ENCODE measurements around the gene TMEM132D.
"Not testable (repeated sequence)": the region's sequence is repeated elsewhere in the genome, so short reads cannot be mapped to it uniquely, and the experiment has no call there.

Gene TMEM132D

DNA sequence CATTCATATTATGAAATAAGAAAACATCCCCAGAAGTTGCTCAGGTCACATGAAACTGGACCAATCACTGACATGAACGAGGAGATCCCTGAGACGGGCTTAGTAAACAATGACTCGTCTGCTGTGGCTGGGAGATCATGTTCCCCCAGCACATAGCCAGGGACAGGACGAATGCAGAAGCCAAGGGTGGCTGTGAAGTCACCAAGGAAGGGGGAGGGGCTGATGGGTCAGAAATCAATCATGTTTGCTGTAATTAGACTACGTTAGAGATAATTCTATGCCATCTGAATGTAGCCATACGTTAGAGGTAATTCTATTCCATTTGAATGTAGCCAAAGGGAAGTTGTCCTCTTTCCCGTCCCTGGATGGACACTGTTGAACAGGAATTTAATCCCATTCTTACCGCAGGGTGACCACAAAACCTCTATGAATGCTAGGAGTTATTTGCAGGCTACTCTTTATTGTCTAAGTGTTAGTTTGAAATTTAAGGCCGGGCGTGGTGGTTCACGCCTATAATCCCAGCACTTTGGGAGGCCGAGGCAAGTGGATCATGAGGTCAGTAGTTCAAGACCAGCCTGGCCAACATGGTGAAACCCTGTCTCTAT lies 332.9 kb downstream of the TMEM132D start:
- no peak for DNase-seq

DNA sequence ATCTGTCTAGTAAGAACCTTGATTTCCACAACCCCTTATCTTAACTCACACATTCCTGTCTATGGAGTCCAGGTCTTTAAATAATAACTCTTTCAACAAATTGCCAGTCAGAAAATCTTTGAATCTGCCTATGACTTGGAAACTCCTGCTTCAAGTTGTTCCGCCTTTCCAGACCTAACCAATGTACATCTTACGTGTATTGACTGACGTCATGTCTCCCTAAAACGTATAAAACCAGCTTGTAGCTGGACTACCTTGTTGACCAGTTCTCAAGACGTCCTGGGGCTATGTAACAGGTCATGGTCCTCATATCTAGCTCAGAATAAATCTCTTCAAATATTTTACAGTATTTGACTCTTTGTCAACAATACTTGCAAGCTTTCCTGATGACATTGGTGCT lies 337.0 kb downstream of the TMEM132D start:
- DNase-seq: no peak

DNA sequence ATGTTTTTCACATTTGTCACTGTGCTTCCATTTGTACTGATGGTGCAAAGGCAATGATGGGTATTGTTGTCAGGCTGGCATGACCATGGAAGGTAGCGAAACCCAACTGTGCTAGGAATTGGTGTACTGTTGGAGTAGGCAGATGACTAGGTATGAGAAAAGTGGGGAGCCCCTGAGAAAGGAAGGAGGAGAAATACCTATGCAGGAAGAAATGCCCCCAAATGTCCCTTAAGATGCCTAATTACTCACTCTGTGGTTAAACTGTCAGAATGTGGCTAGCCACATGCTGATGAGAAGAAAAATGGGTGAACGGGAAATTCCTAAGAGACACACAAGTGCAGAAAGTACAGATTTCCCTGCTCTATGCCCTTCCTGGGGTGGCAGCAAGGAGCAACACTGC lies 339.1 kb downstream of the TMEM132D start:
- DNase-seq: no peak

DNA sequence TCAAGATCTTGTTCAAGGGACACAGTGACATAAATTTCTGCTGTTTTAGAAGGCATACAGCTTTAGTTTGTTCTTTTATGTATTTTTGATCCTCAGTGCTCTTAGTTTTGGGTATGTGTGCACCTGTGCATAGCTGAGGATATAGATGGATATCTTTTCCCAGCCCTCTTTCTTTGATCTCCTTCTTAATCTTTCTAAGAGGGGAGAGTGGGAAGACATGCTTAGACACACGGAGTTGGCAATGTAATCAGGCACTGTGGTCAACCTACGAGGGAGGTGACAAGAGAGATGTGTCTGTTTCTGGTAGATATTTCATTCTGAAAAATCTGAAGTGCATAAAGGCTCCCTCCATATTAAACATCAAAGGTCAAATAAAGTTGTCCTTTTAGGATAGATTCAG lies 340.6 kb downstream of the TMEM132D start:
- no peak for DNase-seq

DNA sequence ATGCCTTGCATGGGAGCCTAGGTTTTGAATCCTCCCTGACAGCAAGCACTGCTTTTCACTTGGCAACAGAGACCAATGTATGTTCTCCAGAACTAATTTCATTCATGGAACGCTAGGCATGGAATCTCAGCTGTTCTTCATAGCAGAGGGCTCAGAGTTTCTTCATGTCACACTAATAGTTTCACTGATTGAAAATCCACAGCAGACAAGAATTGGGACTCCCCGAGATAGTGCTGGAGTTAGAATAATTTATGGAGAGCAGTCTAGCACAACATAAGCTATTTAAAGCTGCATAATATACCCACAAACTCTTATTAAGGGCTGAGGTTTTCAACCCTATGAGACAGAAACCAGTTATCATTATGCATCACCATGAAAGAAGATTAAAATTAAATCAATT lies 342.5 kb downstream of the TMEM132D start:
- DNase-seq: no peak

DNA sequence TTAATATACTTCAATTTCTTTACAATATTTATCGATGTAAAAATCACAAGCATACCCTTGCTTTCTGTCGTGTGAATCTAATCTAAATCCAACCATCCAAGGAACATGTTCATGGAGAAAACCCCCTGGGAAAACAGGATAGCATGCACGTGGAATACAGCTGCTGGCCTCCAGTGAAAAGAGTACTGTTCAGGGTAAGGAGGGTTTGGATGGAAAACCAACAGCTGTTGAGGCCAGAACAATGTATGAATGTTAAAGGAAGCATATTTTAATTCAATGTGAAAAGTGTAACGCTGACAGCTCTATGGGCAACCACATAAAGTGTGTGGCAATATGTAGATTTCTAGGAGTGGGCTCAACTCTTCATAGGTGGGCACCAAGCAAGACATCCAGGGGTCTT lies 344.0 kb downstream of the TMEM132D start:
- DNase-seq: no peak

DNA sequence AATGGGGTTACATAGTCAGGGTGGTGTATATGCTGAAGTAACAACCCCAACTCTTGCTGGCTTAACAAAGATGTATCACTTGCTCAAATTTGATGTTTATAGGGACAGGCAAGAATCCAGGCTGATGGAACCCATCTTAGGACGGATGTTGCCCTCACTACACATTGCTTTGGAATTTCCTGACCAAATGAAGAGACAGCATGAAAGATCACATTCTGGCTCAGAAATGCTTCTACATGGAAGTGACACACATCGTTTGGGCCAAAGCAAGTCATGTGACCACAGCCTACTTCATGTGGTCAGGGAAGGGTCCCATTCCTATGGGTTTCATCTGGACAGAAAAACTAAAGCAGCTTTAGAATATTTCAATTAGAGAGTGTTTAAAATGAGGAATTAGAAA lies 345.8 kb downstream of the TMEM132D start:
- DNase-seq: no peak

DNA sequence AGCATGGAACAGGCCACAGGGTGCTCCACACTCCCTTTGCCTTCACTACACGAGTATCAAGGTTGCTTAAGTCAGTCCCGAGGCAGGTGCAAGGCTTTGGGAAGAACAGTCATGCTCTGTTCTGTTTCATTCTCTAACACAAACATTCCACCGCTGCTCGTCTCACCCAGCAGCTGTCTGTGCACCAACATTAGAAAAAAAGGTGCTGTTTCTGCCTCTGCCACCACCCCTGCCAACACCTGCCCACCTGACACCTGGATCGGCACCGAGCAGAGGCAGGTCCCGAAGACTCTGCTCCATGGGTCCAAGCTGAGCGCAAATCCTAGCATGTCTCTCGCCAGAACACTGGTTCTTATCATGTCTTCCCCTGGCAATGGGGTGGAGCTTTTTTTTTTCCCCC lies 347.7 kb downstream of the TMEM132D start:
- DNase-seq: no peak

DNA sequence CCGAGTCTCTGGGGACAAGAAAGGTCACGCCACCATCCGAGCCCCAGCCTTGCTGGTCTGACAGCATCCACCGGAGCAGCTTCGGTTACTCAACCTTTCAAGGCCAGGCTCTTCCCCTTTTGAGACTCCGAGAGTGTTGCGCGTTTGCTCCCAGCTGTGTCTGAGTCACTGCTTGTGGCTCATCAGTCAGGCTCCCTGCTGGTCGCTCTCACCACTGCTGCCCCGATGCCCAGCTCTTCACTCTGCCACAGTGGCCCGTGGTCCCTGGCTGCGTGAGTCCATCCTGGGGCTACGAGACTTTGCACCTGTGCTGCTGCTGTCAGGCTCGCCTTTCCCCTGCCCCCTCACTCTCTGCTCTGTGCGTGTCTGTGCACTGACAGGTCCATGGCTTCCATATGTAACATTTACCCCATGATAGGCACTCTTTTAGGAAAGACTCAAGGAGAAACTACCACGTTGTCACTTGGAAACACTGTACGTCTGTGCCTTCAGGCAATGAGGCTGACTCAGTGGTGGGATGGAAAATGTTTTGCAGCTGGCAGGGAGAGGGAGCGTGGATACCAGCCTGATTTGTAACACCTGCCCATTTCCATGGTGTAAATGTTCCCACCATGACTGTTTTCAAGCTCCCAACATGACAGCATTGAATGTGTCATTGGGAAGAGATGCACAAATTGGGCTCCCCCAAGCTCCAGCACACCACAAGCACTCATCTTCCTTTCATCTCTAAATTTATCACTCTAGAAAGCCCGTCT lies 350.7 kb downstream of the TMEM132D start:
- no peak for DNase-seq

DNA sequence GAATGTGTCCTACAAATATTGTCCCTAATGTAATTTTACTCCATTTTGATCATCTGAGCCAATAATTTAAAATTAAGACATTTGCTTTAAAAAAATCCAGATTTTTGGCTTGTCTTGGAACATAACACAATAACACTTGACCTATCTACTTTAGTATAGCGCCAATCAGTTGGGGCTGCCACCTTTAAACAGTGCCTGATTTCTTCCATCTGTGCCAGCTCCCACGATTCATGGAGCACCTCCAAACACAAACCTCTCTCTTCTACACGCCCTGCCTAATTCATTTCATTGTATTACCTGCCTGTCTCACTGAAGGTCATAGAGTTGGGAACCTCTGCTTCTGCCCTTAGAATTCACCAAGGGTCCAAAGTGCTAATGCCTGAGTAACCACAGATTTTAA lies 352.4 kb downstream of the TMEM132D start:
- no peak for DNase-seq

DNA sequence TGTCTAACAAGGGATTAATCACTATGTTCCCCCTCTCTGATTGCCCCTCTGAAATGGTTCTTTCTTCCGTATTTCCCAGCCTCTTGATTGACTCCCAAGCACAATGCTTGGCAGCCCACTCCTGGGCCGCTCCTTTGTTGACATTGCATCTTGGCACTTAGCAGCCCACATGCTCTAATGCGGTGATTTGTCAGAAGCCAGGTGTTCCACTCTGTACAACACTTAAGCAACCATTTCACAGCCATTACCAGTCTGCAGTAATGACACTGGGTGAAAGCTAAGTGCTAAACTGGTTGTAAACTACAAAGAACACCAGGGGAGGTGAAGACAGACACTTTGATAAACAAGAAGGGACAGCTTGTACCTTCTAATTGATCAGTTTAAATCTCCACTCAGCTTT lies 353.5 kb downstream of the TMEM132D start:
- no peak for DNase-seq

DNA sequence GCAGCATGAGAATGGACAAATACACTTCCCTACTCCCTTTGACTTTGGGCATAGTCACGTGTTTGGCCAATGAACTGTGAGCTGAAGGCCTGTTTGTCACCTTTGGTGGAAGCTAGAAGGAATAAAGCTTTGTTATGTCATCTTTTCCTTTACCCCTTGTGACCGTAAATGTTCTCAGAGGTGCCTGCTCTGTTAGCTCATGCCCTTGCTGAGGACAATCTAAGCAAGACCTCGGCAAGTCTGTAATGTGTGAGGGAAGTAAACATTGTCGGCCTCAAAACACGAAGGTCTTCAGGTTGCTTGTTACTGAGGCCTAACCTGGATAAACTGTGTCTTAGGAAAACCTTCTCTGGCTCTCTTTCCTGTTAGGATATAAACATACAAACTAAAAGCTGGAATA lies 354.2 kb downstream of the TMEM132D start:
- DNase-seq: no peak

DNA sequence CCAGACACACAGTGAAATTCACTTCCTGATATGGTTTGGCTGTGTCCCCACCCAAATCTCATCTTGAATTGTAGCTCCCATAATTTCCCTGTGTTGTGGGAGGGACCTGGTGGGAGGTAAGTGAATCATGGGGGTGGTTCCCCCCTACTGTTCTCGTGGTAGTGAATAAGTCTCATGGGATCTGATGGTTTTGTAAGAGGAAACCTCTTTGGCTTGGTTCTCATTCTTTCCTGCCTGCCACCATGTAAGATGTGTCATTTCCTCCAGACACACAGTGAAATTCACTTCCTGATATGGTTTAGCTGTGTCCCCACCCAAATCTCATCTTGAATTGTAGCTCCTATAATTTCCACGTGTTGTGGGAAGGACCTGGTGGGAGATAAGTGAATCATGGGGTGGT lies 354.8 kb downstream of the TMEM132D start:
- DNase-seq: not testable (repeated sequence)

DNA sequence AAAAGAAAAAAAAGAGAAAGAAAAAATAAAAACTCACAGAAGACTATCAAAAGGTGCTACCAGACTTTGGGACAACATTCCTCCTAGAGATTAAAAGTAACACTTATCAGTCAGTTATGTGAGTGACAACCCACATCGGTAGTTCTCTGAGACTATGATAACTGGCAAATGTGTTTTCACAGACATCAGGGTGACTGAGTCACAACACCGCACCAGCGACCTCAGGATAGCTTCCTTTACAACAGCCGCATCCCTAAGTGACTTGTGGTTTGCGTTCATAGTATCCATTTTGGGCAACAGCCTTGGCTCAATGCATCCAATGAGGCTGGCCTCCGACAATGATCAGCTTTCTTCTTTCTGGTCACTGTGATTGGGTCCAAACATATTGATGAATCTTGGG lies 359.1 kb downstream of the TMEM132D start:
- no peak for DNase-seq

DNA sequence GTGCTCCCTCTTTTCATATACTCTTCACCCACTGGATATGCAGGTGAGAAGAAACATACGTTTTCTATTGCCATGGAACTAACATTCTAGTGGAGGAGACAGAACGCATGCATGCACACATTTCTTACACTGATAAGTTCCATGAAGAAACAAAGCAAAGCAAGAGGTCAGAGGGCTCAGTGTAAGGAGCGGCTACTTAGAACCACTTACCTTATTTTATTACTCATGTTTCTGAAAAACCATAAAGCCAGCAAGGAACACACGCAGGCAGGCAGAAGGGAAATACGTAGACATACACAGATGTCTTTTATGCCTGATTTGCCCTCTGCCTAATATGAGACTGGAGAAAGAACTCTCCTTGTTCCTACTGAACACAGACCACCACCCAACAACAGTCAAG lies 362.9 kb downstream of the TMEM132D start:
- no peak for DNase-seq

DNA sequence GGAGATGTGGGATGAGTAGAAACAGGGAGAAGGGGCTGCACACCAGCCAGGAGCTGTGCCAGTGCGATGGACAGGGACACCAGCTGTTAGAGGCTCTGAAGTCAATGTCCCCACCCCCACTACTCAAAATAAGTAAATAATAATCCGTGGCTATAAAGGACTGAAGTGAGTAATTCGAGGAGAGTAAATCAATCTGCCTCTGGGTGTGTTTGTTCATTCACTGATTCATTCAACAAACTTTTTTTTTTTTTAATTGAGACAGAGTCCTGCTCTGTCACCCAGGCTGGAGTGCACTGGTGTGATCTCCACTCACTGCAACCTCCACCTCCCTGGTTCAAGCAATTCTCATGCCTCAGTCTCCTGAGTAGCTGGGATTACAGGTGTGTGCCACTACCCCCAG lies 363.6 kb downstream of the TMEM132D start:
- no peak for DNase-seq

DNA sequence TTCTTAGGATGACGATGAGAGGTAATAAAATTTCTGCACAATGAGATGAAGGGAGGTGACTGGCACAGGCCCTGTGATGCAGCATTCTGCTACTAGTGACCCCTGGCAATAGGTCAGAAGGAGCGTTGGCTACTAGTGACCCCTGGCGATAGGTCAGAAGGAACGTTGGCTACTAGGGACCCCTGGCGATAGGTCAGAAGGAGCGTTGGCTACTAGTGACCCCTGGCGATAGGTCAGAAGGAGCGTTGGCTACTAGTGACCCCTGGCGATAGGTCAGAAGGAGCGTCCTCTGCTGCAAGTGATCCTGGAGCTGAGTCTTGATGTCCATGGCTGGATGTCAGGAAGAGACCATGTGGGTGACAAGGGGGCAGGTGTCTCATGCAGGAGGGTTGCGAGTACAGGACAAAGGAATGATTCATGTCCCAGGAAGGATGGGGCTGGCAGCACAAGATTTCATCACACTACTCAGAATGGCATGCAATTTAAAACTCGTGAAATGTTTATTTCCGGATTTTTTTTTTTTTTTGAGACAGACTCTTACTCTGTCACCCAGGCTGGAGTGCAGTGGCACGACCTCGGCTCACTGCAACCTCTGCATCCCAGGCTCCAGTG lies 365.0 kb downstream of the TMEM132D start:
- not testable (repeated sequence) for DNase-seq

DNA sequence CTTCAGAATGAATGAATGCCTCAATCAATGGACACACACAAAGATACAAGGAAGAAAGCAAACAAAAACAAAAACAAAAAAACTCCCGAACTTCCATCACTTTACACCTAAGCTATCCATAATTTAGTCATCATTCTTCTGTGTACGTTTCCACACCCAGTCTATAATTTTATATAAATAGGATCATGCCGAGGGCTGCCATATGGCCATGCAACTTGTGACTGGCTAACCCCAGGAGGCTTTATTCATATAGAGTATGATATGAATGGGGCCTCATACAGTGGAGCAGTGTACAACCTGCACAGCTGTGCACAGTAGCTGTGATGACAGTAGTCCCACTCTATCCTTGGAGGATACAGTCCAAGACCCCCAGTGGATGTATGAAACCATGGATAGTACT lies 365.7 kb downstream of the TMEM132D start:
- DNase-seq: no peak

DNA sequence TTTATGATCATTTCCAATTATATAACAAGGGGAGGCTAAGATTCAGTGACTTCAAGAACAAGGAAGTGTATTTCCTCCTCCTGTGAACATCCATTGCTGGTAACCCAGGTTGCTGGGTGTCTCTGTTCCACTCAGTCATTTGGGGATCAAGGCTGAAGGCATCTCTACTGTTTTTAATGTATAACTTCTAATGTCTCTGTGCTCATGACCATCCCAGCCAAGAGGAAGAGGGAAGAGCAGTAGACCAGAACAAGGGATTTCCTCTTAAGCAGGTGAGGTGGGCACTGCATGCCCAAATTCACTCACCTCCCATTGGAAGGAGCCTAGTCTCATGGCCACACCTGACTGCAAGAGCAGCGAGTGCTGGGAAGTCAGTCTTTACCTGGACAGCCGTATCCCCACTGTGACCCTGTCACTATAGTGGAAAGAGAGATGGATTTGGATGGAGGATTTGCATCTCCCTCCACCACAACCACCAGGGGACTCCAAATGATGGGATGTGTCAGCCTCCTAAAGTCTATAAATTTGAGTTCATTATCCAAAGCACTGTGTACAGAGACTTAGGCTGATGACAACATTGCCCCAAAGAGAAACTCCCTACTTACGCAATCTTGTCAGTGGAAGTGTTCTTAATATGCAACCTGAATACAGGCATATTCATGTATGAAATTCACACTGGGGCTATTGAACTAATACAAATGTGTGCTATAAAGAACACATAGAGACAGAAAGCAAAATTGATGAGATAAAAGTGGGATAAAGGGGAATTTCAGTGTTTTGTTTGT lies 368.7 kb downstream of the TMEM132D start:
- no peak for DNase-seq

DNA sequence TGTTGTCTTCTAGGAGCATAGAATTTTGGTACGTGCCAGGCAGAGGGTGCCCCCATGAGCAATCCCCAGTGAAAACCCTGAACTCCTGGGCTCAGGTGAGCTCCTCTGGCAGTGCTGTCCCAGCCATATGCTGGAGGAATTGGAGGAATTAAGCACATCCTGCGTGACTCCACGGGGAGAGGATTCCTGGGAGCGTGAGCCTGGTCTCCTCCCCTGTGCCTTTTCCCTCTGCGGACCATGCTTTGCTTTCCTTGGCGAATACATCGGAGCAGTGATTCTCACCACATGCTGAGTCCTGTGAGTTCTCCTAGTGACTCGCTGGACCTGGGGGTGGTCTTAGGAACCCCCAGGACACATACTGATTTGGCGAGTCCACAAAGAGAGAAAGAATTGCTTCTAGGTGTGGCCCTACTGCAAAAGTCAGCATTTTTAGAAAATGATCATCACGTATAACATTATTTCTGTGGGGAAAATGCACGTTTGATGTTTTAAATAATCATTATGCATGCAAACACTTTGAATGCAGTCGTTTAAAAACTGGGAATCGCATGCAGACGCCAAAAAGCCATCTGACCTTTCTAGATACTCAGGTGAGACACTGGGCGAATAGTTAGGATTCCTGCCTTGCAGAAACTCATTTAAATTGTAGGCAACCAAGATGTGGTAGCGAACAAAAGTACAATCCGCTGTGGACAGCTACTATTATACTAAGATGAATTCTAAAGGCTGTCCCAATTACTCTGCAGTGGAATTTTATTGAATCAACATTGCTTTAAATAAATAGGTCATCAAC lies 370.9 kb downstream of the TMEM132D start:
- DNase-seq: no peak

DNA sequence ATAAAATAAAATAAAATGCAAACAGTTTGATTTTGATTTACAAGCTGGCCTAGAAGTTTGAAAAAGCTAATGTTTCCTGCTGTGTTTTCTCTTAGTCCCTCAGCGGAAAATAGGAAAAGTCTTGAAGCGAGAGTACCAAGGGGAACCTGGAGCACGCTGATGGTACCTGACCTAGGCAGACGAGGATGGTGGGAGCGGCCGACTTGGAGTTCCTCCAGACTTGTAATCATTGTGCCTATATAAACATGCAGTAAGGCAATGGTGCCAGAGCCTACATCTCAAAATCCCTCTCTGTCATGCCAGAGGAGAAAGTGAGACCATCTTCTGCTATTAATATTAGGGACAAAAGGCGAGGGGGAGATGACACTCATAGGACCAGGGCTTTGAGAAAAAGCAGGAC lies 371.7 kb downstream of the TMEM132D start:
- DNase-seq: no peak

DNA sequence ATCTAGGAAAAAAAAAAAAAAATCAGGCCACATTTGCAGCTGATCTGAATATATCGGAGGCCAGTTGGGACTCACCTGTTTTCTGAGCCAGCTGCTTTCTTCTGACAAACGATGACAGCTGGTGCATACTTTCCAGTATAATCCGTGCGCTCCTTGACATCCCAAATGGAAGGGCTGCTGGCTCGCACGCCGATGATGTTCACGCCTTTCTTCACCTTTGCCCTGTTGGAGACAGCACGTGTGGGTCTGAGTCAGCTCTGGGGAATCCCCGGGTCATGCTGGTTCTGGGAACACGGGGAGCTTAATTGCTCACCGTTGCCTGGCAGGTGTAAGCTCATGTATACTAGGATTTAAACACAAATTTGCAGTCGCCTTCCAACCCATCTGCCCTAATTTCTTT lies 372.8 kb downstream of the TMEM132D start:
- no peak for DNase-seq

DNA sequence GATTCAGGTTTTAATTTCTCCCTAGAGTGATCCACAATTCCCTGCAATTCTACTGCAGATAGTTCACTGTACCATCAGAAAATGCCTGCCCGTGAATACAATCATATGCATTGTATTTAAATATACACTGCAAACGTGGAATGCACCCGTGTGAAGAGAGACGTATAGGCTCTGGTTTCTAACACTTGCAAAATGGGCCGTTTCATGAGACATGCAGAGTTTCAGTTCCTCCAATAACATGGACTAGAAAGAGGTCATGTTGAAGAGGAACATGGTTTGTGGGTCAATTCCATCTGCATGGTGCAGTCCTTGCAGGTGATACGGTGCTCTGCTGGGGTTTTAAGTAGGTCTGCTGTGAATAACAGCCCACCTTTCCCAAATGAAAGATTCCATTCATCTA lies 373.3 kb downstream of the TMEM132D start:
- DNase-seq: no peak
